Measurements from ENCODE around the gene MAP3K5.
A peak's percentile ranks its signal among the peaks of the same experiment; 100 is the strongest.

Gene MAP3K5

GRCh38 chr6:136769124-136769523 lies 23.2 kb downstream of the MAP3K5 start:
- DNase-seq: no peak

GRCh38 chr6:136767570-136768309 lies 24.5 kb downstream of the MAP3K5 start:
- DNase-seq: no peak

- no peak for DNase-seq
Observed at GRCh38 chr6:136767103-136767502, 25.2 kb downstream of the MAP3K5 start.

- no peak for DNase-seq
Observed at GRCh38 chr6:136766274-136766673, 26.0 kb downstream of the MAP3K5 start.

GRCh38 chr6:136764517-136764993 lies 27.7 kb downstream of the MAP3K5 start:
- DNase-seq: peak; percentile 45 to 49

GRCh38 chr6:136763716-136764516 lies 28.4 kb downstream of the MAP3K5 start:
- no peak for DNase-seq

- DNase-seq: no peak
Observed at GRCh38 chr6:136763255-136763654, 29.0 kb downstream of the MAP3K5 start.

- no peak for DNase-seq
Observed at GRCh38 chr6:136762022-136762975, 30.0 kb downstream of the MAP3K5 start.

- DNase-seq: no peak
Observed at GRCh38 chr6:136761227-136761922, 30.9 kb downstream of the MAP3K5 start.

GRCh38 chr6:136760781-136761180 lies 31.5 kb downstream of the MAP3K5 start:
- peak in 1 of 2 donors; percentile 41 for DNase-seq

- peak; percentile 35 to 48 for DNase-seq
Observed at GRCh38 chr6:136757150-136757549, 35.1 kb downstream of the MAP3K5 start.

GRCh38 chr6:136754820-136755219 lies 37.5 kb downstream of the MAP3K5 start:
- DNase-seq: no peak

- DNase-seq: no peak
Observed at GRCh38 chr6:136753624-136754023, 38.7 kb downstream of the MAP3K5 start.

GRCh38 chr6:136752554-136752953 lies 39.7 kb downstream of the MAP3K5 start:
- DNase-seq: no peak

GRCh38 chr6:136751991-136752390 lies 40.3 kb downstream of the MAP3K5 start:
- no peak for DNase-seq

GRCh38 chr6:136751522-136751956 lies 40.7 kb downstream of the MAP3K5 start:
- DNase-seq: peak; percentile 72

- DNase-seq: peak; percentile 41 to 58
Observed at GRCh38 chr6:136750696-136751521, 41.4 kb downstream of the MAP3K5 start.

GRCh38 chr6:136749359-136749997 lies 42.8 kb downstream of the MAP3K5 start:
- DNase-seq: no peak

- peak in 1 of 2 donors; percentile 58 for DNase-seq
Observed at GRCh38 chr6:136747507-136747906, 44.8 kb downstream of the MAP3K5 start.

GRCh38 chr6:136745300-136745699 lies 47.0 kb downstream of the MAP3K5 start:
- DNase-seq: no peak

GRCh38 chr6:136744889-136745288 lies 47.4 kb downstream of the MAP3K5 start:
- DNase-seq: no peak

Measured in inflammatory macrophage treated with lipopolysaccharide for 1 hour (primary cell).